OCI-LY3 (cell line): ENCODE data around the gene ZDHHC6.

Source experiments
- EZH2phosphoT487 ChIP-seq: fragments of 200-600 bp; shearing (Covaris generic); IDR thresholded peaks from 2 replicates; pipeline ENCODE4 v1.6.1; 2018; ENCODE audit warnings: antibody characterized with exemption, mixed run types, low read depth
- TF ChIP-seq, protein P1 (sequence below): fragments of 200-600, 300-600 bp; sonication (generic); IDR thresholded peaks from 2 replicates; pipeline ENCODE4 v1.5.1; 2014; ENCODE audit warnings: antibody characterized with exemption, low read length, low read depth

DNA sequence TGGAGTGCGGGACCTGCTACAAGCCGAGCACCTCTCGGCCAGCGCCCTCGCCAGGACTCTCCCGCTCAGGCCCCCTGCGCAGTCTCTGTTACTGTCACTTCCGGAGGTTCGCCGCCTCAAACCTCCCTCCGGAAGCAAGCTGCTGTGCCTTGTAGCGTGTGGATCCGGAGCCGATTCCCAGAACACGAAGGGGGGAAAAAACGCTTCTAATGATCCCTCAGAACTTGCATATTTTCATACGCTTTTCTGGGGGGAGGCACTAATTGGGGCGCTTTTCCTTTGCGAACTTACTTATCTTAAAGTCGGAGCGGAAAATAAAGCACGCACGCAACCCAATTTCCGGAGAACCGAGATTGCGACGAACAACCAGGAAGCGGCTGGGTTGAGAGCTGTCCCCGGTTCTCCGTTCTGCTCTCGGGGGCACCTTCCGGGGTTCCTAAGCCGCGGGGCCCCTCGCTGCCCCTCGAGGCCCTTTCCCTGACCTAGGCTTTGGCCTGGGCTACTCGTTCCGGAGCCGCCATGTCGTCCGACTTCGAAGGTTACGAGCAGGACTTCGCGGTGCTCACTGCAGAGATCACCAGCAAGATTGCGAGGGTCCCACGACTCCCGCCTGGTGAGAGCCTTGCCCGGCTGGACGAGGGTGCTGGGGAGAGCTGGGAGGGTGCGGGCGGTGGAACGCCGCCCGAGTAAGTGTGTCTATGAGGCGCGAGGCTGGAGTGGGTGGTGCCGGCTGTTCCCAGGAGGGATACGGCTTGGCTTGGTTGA is at the start of gene ZDHHC6, which contains the start of gene VTI1A:
- TF ChIP-seq, protein P1, sequence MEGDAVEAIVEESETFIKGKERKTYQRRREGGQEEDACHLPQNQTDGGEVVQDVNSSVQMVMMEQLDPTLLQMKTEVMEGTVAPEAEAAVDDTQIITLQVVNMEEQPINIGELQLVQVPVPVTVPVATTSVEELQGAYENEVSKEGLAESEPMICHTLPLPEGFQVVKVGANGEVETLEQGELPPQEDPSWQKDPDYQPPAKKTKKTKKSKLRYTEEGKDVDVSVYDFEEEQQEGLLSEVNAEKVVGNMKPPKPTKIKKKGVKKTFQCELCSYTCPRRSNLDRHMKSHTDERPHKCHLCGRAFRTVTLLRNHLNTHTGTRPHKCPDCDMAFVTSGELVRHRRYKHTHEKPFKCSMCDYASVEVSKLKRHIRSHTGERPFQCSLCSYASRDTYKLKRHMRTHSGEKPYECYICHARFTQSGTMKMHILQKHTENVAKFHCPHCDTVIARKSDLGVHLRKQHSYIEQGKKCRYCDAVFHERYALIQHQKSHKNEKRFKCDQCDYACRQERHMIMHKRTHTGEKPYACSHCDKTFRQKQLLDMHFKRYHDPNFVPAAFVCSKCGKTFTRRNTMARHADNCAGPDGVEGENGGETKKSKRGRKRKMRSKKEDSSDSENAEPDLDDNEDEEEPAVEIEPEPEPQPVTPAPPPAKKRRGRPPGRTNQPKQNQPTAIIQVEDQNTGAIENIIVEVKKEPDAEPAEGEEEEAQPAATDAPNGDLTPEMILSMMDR, result no peak
- TF ChIP-seq EZH2phosphoT487, result no peak
